SU-DHL-6 (cell line): ENCODE data around the gene PPFIA2.

Source experiments
- H2AFZ ChIP-seq: fragments of 200-600 bp; sonication (generic); 2 replicates; pipeline ENCODE4 v1.6.1; 2014; ENCODE audit warnings: low read depth, mild to moderate bottlenecking, moderate library complexity, mixed read lengths, antibody characterized with exemption, low read length; ENCODE audit not compliant: severe bottlenecking
- H3F3A ChIP-seq: fragments of 200-600 bp; shearing (Covaris generic); 2 replicates; pipeline ENCODE4 v1.6.0; 2016; ENCODE audit warnings: antibody characterized with exemption, mild to moderate bottlenecking; ENCODE audit not compliant: insufficient read depth
- H3K27ac ChIP-seq: fragments of 200-600 bp; sonication (generic); 2 replicates; pipeline ENCODE4 v1.5.1; 2016; ENCODE audit warnings: low read depth, mild to moderate bottlenecking, low read length, moderate library complexity, mixed read lengths
- H3K27me3 ChIP-seq: fragments of 200-600 bp; sonication (generic), shearing (Covaris generic); 2 replicates; pipeline ENCODE4 v1.6.0; 2014; ENCODE audit warnings: mild to moderate bottlenecking, low read length
- H3K36me3 ChIP-seq: fragments of 200-600 bp; sonication (generic); 2 replicates; pipeline ENCODE4 v1.6.1; 2014; ENCODE audit warnings: mild to moderate bottlenecking, low read length, mixed read lengths
- H3K4me2 ChIP-seq: fragments of 300-600, 200-600 bp; shearing (Covaris generic), sonication (generic); 2 replicates; pipeline ENCODE4 v1.6.0; 2014; ENCODE audit warnings: low read length, low read depth, mild to moderate bottlenecking; ENCODE audit not compliant: poor library complexity, severe bottlenecking
- H3K4me3 ChIP-seq: fragments of 200-600 bp; sonication (generic); 2 replicates; pipeline ENCODE4 v1.5.1; 2014; ENCODE audit warnings: antibody characterized with exemption, low read length, mild to moderate bottlenecking, mixed read lengths; ENCODE audit not compliant: insufficient read depth, poor library complexity, severe bottlenecking
- H3K79me2 ChIP-seq: fragments of 200-600 bp; sonication (generic); 2 replicates; pipeline ENCODE4 v1.6.1; 2014; ENCODE audit warnings: mild to moderate bottlenecking, low read length, moderate library complexity; ENCODE audit not compliant: insufficient read depth
- H3K9ac ChIP-seq: fragments of 200-600 bp; sonication (generic); 2 replicates; pipeline ENCODE4 v1.7.0; 2014; ENCODE audit warnings: mild to moderate bottlenecking, low read length
- H3K9me2 ChIP-seq: fragments of 200-600 bp; sonication (generic); replicated peaks from 2 replicates; pipeline ENCODE4 v1.6.1; 2014; ENCODE audit warnings: low read length; ENCODE audit not compliant: insufficient read depth
- H3K9me3 ChIP-seq: fragments of 200-600 bp; sonication (generic); 2 replicates; pipeline ENCODE4 v1.6.1; 2014; ENCODE audit warnings: low read length, mixed read lengths; ENCODE audit not compliant: insufficient read depth
- H4K20me1 ChIP-seq: fragments of 200-600 bp; sonication (generic); 2 replicates; pipeline ENCODE4 v1.6.1; 2014; ENCODE audit warnings: low read depth, mild to moderate bottlenecking, antibody characterized with exemption, low read length, moderate library complexity, mixed read lengths
- CTCF ChIP-seq: fragments of 200-600 bp; sonication (generic); IDR thresholded peaks from one replicate; pipeline ENCODE4 v1.5.1; 2017; ENCODE audit warnings: antibody characterized with exemption, mild to moderate bottlenecking, low read length, moderate library complexity; ENCODE audit not compliant: insufficient read depth, poor library complexity, severe bottlenecking
- EZH2phosphoT487 ChIP-seq: fragments of 200-600 bp; sonication (generic), shearing (Covaris generic); conservative IDR thresholded peaks from 2 replicates; pipeline ENCODE4 v1.6.1; 2018; ENCODE audit warnings: mild to moderate bottlenecking, antibody characterized with exemption, low read length, moderate library complexity, mixed read lengths

Gene PPFIA2

GRCh38 chr12:81759190-81760051, at the start of gene PPFIA2:
PPFIA2 (minus strand) TSS chr12:81759350.
- no peaks in the 10 kb centered on the region for H3K79me2 ChIP-seq
- no peak within 1 kb of the TSS for H3K4me3 ChIP-seq
- no peaks in the 10 kb centered on the region for H3K27me3 ChIP-seq
- no peak for TF ChIP-seq EZH2phosphoT487
- TF ChIP-seq CTCF = no peak
- H3F3A ChIP-seq = no peaks in the 10 kb centered on the region
- no peaks in the 10 kb centered on the region for H3K36me3 ChIP-seq
- no peak within 1 kb of the TSS for H3K4me2 ChIP-seq
- H2AFZ ChIP-seq = no peak within 1 kb of the TSS
- no peak within 1 kb of the TSS for H3K9ac ChIP-seq
- no peak within 1 kb of the TSS for H3K27ac ChIP-seq
- H3K9me3 ChIP-seq = no peaks in the 10 kb centered on the region
- no peaks in the 10 kb centered on the region for H4K20me1 ChIP-seq
- no peaks in the 10 kb centered on the region for H3K9me2 ChIP-seq

DNA sequence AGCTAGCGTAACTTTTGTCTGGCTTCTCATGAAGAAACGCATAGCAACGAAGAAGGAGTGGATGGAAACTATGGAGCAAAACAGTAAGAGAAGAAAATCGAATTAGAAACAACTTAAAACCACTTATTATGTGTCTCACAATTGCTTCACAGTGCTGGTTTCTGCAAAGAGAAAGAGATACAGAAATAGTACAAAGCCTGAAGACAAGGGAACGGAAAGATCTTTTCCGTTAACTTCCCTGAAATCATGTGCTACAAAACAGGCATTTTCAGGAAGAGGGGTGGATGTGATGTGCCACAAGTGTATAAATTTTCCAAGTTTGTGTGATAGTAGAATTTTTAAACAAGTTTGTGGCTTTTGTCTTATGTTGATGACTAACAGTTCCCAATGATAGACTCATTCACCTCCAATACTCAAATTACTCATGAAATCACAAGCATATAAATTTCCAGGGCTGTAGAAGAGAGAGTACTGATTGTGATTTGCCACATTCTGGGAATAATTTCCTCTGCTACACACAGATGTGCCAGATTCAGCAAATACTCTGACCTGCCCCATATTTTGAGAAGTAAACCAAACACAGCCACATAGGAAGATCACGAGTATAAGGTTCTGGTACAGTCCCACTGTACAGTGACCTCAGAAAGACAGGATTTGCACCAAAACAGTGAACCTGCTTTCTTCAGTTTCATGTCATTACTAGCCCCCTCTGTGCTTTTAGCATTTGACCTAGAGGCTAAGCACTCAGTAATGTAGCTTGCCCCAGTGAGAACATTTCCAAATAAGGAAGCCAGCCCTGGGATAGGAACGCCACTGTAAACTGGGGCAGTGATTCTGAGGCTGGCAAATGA, 41.4 kb upstream of the PPFIA2 start:
- Histone ChIP-seq H3K79me2 (no peaks in the 10 kb centered on the region), H3K9ac (no peak overlapping the region), H3K27me3 (no peaks in the 10 kb centered on the region), H3K4me3 (no peak overlapping the region), H3K9me3 (no peaks in the 10 kb centered on the region), H2AFZ (no peak overlapping the region), H3K9me2 (no peaks in the 10 kb centered on the region), H3F3A (no peaks in the 10 kb centered on the region), H4K20me1 (no peaks in the 10 kb centered on the region), H3K4me2 (no peak overlapping the region), H3K36me3 (no peaks in the 10 kb centered on the region), H3K27ac (no peak overlapping the region)
- TF ChIP-seq EZH2phosphoT487 = no peak
- no peak for TF ChIP-seq CTCF

DNA sequence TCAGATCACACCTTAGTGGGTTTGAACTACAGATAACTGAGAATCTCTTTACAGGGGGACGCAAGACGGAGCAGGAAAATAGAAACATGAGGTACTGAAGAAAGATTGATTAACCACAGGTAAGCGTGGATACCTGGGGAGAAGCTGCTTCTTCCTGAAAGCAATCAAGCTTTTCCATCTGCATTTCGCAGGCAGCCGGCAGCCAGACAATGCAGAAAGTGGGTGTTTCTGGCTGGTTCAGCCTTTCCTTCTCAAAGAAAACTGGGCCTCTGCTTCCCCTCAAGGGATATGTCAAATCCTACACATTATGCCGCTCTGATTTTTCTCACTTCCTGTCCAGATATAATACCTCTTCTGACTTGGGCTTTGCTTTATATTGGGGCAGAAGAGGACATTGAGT, 39.1 kb upstream of the PPFIA2 start:
- no peak overlapping the region for H3K4me2 ChIP-seq
- H3K4me3 ChIP-seq = no peak overlapping the region
- H3K9ac ChIP-seq = no peak overlapping the region
- H3F3A ChIP-seq = no peaks in the 10 kb centered on the region
- no peaks in the 10 kb centered on the region for H3K79me2 ChIP-seq
- H3K36me3 ChIP-seq = no peaks in the 10 kb centered on the region
- no peaks in the 10 kb centered on the region for H3K27me3 ChIP-seq
- no peaks in the 10 kb centered on the region for H3K9me3 ChIP-seq
- H4K20me1 ChIP-seq = no peaks in the 10 kb centered on the region
- no peak for TF ChIP-seq CTCF
- no peak for TF ChIP-seq EZH2phosphoT487
- no peak overlapping the region for H3K27ac ChIP-seq
- no peaks in the 10 kb centered on the region for H3K9me2 ChIP-seq
- H2AFZ ChIP-seq = no peak overlapping the region
